Hematopoietic multipotent progenitor cell treated with erythropoietin and hydrocortisone succinate and interleukin-3 and kit ligand, for 17 days (in vitro differentiated cells): ENCODE measurements around the gene TMUB1.

ENCODE experiments used
- DNase-seq: peaks from one replicate; pipeline ENCODE4 v3.0.0-alpha.2; 2015; ENCODE audit warnings: low spot score

Gene TMUB1

GRCh38 chr7:151082141-151083070, 887 bp downstream of the TMUB1 start:
- no peak for DNase-seq

DNA sequence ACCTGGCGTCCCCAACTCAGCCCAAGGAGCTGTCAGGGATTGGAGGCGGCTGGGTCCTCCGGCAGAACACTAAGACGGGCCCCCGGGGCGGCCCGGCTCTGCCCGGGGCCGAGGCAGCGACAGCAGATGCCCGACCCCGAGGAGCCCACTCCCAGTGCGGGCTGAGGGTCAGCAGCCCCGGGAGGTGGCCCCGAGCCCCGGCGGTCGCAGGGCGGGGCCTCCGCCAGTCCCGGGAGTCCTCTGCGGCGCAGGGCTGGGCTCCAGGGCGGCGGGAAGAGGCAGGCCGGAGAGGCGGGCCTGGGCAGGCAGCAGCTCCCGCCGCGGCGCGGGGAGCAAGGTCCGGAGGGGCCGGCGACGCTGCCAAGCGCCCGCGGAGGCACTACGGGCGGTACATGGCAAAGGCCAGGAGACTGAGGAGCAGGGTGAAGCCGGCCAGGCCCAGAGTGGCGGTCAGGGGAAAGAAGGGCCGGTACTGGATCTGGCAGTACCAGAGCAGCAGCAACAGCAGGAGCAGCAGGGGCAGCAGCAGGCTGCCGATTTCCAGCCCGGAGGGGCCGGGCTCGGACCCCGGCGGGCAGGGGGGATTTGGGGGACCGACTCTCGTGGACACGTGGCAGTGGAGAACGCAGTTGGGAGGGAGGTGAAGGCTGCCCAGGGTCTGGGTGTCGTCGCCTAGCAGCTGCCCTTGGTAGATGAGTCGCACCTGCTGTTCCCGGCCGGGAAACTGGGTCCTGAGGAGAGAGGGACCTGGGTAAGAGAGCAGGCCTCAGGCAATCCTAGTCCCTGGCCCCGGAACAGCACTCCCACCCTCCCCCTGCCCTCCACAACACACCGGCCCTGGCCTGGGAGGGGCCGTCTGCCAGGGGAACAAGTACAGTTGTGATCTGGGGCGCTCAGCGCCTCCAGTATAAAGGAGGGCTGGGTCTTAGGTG, 1.9 kb downstream of the TMUB1 start:
- no peak for DNase-seq

- peak; percentile 91 for DNase-seq
Measured at GRCh38 chr7:151080522-151081169, 2.6 kb downstream of the TMUB1 start, which contains the start of gene FASTK. TSS of gene FASTK (minus strand) at chr7:151080809. CDS start at chr7:151080766, 43 bp downstream.

DNA sequence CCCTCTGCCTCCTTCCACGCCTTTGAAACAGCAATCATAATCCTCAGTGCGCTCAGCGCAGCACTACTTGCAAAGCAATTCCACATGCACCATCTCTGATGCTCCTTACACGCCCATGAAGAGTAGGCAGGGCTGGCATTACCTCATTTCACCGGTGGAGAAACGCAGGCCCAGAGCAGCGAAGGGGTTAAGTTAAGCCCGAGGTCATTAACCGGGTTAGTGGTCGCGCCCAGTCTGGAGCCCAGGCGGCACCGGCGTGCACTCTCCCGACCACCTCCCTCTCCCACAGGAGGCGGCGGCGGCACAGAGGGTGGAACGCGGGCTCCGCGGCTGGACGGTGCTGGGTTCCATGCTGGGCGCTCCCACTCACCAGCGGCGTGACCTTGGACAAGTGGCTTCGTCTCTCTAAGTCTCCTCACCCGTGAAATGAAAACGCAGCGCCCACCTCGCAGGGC, 3.2 kb downstream of the TMUB1 start:
- no peak for DNase-seq

GRCh38 chr7:151079199-151079910, 3.9 kb downstream of the TMUB1 start:
- DNase-seq: no peak

- no peak for DNase-seq
Measured at GRCh38 chr7:151078233-151079040, 4.9 kb downstream of the TMUB1 start.

GRCh38 chr7:151077705-151078232, 5.5 kb downstream of the TMUB1 start:
- DNase-seq: no peak

GRCh38 chr7:151076863-151077704, 6.2 kb downstream of the TMUB1 start:
- no peak for DNase-seq

DNA sequence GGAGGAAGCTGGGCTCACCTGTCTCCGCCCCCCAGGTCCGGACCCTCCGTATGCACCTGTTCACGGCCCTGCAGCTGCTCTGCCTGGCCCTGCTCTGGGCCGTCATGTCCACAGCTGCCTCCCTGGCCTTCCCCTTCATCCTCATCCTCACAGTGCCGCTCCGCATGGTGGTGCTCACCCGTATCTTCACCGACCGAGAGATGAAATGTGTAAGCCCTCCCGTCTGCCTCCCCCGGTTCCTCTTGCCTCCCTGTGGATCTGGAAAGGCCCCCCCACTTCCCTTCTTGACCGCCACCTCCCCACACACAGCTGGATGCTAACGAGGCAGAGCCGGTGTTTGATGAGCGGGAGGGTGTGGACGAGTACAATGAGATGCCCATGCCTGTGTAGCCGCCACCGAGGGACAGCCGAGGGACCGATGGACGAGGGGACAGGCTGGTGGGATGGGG, 7.3 kb downstream of the TMUB1 start:
- DNase-seq: no peak

- DNase-seq: no peak
Measured at GRCh38 chr7:151075662-151075971, 7.7 kb downstream of the TMUB1 start.

GRCh38 chr7:151074817-151075661, 8.3 kb downstream of the TMUB1 start:
- DNase-seq: no peak

GRCh38 chr7:151073990-151074389, 9.3 kb downstream of the TMUB1 start:
- no peak for DNase-seq

- no peak for DNase-seq
Measured at GRCh38 chr7:151071032-151071866, 12.0 kb downstream of the TMUB1 start.

- DNase-seq: no peak
Measured at GRCh38 chr7:151070574-151070960, 12.7 kb downstream of the TMUB1 start.

GRCh38 chr7:151069841-151070573, 13.3 kb downstream of the TMUB1 start:
- DNase-seq: no peak

DNA sequence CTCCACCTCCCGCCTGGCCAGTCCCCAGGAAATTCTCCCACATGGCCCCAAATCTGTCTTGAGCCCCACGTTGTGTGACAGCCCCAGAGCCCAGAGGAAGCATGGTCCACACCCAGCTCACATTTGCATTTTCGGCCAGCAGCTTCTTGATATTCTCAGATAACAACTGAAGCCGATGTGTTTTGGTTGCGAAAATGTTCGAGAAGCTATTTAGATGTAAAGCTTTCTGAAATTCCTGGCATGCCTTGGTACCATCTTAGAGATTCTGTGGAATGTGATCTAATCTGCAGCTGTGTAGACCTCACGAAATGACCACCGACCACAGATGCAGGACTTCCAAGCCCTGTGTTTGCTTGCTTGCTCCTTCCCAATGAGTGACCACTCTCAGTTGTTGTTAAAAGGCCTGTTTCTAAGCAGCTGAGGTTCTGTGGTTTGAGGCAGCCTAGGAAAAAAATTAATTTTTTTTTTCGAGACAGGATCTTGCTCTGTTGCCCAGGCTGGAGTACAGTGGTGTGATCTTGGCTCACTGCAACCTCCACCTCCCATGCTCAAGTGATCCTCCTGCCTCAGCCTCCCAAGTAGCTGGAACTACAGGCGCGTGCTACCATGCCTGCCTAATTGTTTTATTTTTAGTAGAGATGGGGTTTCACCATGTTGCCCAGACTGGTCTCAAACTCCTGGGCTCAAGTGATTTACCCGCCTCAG, 15.1 kb downstream of the TMUB1 start:
- DNase-seq: no peak
